Astrocyte (in vitro differentiated cells and primary cell): ENCODE measurements around the gene ASAP2. TPM values are rescaled to one million over a fixed set of nuclear protein-coding genes. Genes with fewer than 3 reads are reported as not detected.

Experiments used
- DNase-seq: peaks from one replicate; pipeline ENCODE4 v3.0.0-alpha.2; 2010; ENCODE audit warnings: low read depth
- FAIRE-seq: peaks from 2 replicates; lab custom pipeline; 2011; peaks lifted over from hg19 to GRCh38; lab: Jason Lieb, UNC
- H2AFZ ChIP-seq: 2 replicates; pipeline ENCODE4 v1.6.0; 2012; ENCODE audit warnings: low read depth, low read length, inconsistent platforms
- H3K27ac ChIP-seq: 2 replicates; pipeline ENCODE4 v1.5.1; 2011; ENCODE audit warnings: low read depth, low read length, inconsistent platforms
- H3K27me3 ChIP-seq: 2 replicates; pipeline ENCODE4 v1.6.0; 2011; ENCODE audit warnings: low read length, inconsistent platforms; ENCODE audit not compliant: insufficient read depth
- H3K36me3 ChIP-seq: 2 replicates; pipeline ENCODE4 v1.5.1; 2011; ENCODE audit warnings: low read length, inconsistent platforms; ENCODE audit not compliant: insufficient read depth
- H3K4me1 ChIP-seq: 2 replicates; pipeline ENCODE4 v1.5.1; 2011; ENCODE audit warnings: low read length, inconsistent platforms; ENCODE audit not compliant: insufficient read depth
- H3K4me2 ChIP-seq: 2 replicates; pipeline ENCODE4 v1.6.0; 2012; ENCODE audit warnings: low read length, inconsistent platforms
- H3K4me3 ChIP-seq: 2 replicates; pipeline ENCODE4 v1.5.1; 2011; ENCODE audit warnings: low read depth, mild to moderate bottlenecking, low read length, inconsistent platforms; ENCODE audit not compliant: insufficient read depth
- H3K79me2 ChIP-seq: 2 replicates; pipeline ENCODE4 v1.6.0; 2012; ENCODE audit warnings: mild to moderate bottlenecking, low read length, inconsistent platforms; ENCODE audit not compliant: insufficient read depth
- H3K9ac ChIP-seq: 2 replicates; pipeline ENCODE4 v1.6.0; 2012; ENCODE audit warnings: mild to moderate bottlenecking, low read length, inconsistent platforms
- H3K9me3 ChIP-seq: 2 replicates; pipeline ENCODE4 v1.5.1; 2012; ENCODE audit warnings: low read depth, mild to moderate bottlenecking, low read length, inconsistent platforms; ENCODE audit not compliant: insufficient read depth
- H4K20me1 ChIP-seq: 2 replicates; pipeline ENCODE4 v1.6.0; 2012; ENCODE audit warnings: low read length, inconsistent platforms; ENCODE audit not compliant: insufficient read depth
- H3K27ac Mint-ChIP-seq: one replicate; pipeline ENCODE4 v1.8.0; 2021; ENCODE audit warnings: mild to moderate bottlenecking, mixed read lengths; ENCODE audit not compliant: unreplicated experiment
- H3K27me3 Mint-ChIP-seq: one replicate; pipeline ENCODE4 v1.8.0; 2021; ENCODE audit warnings: low read depth, mixed read lengths; ENCODE audit not compliant: unreplicated experiment
- H3K36me3 Mint-ChIP-seq: one replicate; pipeline ENCODE4 v1.8.0; 2021; ENCODE audit warnings: low read depth, mixed read lengths; ENCODE audit not compliant: unreplicated experiment
- H3K4me1 Mint-ChIP-seq: one replicate; pipeline ENCODE4 v1.8.0; 2021; ENCODE audit warnings: low read depth, mixed read lengths; ENCODE audit not compliant: unreplicated experiment
- H3K4me3 Mint-ChIP-seq: one replicate; pipeline ENCODE4 v1.8.0; 2021; ENCODE audit warnings: mild to moderate bottlenecking, moderate library complexity, mixed read lengths; ENCODE audit not compliant: unreplicated experiment
- H3K9me3 Mint-ChIP-seq: one replicate; pipeline ENCODE4 v1.8.0; 2021; ENCODE audit warnings: mild to moderate bottlenecking, mixed read lengths; ENCODE audit not compliant: unreplicated experiment
- EZH2 ChIP-seq: IDR thresholded peaks from 2 replicates; pipeline ENCODE4 v1.6.1; 2012; ENCODE audit warnings: mild to moderate bottlenecking, low read length, inconsistent platforms; ENCODE audit not compliant: insufficient read depth
- total RNA-seq: library from RNA; stranded (reverse); gene quantifications from 2 replicates; pipeline ENCODE4 v1.2.1, GENCODE V29; 2021
- TF ChIP-seq, protein P1 (sequence below): IDR thresholded peaks from 2 replicates; pipeline ENCODE4 v1.5.1; 2011; ENCODE audit warnings: low read depth, mild to moderate bottlenecking, inconsistent platforms, low read length, moderate library complexity; ENCODE audit not compliant: insufficient read depth

The ASAP2 gene
- total RNA-seq, 1 donor from 2014 or later = 62.6 TPM

DNA sequence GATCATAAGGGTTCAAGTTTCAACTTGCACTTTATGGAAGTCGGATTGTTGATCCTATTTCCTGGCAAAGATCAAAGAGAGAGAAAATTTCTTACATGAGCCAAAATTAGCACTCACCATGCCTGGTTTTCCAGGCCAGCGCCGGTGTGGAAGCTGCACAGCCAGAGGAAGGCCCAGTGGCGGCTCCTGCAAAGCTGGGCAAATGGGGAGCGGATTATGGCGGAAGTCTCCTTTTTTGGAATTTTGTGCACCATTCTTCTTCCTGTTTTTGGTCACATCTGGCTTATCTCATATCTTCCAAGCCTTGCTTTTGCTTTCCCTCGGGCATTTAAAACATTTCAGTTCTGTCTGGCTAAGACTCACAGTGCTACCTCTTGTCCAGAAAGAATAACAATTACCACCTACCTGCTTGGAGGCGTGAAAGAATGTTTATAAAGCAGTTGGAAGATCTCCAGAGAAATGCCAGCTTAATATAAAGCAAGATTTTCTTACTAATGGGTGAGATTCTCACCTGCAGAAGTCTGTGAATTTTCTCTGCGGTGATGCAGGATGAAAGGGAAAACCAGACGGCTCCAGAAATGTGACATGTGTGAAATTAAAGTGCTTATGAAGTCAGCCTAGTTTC lies 94.3 kb downstream of the ASAP2 start:
- H4K20me1 ChIP-seq = peaks cover 70% of the 10 kb centered on the region
- H2AFZ ChIP-seq = no peak overlapping the region
- no peak overlapping the region for H3K27ac ChIP-seq
- H3K79me2 ChIP-seq = peaks cover 38% of the 10 kb centered on the region
- no peaks in the 10 kb centered on the region for H3K27me3 ChIP-seq
- DNase-seq (no peak), FAIRE-seq (no peak)
- H3K9me3 ChIP-seq = no peaks in the 10 kb centered on the region
- Mint-ChIP-seq H3K9me3 (no peaks in the 10 kb centered on the region), H3K27ac (no peak overlapping the region), H3K4me1 (peaks cover 16% of the 10 kb centered on the region), H3K27me3 (no peaks in the 10 kb centered on the region), H3K4me3 (no peak overlapping the region), H3K36me3 (peaks cover 14% of the 10 kb centered on the region)
- peaks cover 2% of the 10 kb centered on the region for H3K36me3 ChIP-seq
- no peaks in the 10 kb centered on the region for H3K4me1 ChIP-seq
- no peak overlapping the region for H3K4me3 ChIP-seq
- TF ChIP-seq, protein P1, sequence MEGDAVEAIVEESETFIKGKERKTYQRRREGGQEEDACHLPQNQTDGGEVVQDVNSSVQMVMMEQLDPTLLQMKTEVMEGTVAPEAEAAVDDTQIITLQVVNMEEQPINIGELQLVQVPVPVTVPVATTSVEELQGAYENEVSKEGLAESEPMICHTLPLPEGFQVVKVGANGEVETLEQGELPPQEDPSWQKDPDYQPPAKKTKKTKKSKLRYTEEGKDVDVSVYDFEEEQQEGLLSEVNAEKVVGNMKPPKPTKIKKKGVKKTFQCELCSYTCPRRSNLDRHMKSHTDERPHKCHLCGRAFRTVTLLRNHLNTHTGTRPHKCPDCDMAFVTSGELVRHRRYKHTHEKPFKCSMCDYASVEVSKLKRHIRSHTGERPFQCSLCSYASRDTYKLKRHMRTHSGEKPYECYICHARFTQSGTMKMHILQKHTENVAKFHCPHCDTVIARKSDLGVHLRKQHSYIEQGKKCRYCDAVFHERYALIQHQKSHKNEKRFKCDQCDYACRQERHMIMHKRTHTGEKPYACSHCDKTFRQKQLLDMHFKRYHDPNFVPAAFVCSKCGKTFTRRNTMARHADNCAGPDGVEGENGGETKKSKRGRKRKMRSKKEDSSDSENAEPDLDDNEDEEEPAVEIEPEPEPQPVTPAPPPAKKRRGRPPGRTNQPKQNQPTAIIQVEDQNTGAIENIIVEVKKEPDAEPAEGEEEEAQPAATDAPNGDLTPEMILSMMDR = no peak
- TF ChIP-seq EZH2 = no peak
- no peak overlapping the region for H3K4me2 ChIP-seq
- H3K9ac ChIP-seq = no peak overlapping the region

DNA sequence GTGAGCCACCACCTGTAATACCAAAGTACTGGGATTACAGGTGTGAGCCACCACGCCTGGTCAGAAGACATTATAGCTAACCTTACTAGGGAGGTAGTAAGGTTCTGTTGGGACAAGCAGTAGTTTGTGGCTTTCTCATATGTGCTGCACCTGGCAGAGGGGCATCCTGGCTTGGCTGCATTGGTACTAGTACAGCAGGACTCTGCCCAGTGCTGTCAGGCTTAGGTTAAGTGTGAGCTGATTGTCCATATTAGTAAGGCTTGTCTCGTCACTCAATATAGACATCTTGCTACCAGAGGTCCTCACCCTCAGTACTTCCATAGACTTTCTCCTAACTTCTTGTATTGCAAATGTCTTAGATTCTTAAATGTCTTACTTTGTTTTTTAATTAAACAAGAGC lies 96.1 kb downstream of the ASAP2 start:
- peaks cover 36% of the 10 kb centered on the region for H3K79me2 ChIP-seq
- no peak overlapping the region for H3K4me2 ChIP-seq
- H3K9me3 ChIP-seq = no peaks in the 10 kb centered on the region
- H4K20me1 ChIP-seq = peaks cover 58% of the 10 kb centered on the region
- FAIRE-seq (no peak), DNase-seq (no peak)
- H3K36me3 Mint-ChIP-seq = peaks cover 10% of the 10 kb centered on the region
- no peak overlapping the region for H2AFZ ChIP-seq
- H3K4me3 ChIP-seq = no peak overlapping the region
- no peak for TF ChIP-seq EZH2
- TF ChIP-seq, protein P1 = no peak
- H3K36me3 ChIP-seq = peaks cover 2% of the 10 kb centered on the region
- no peak overlapping the region for H3K27ac Mint-ChIP-seq
- peaks cover 4% of the 10 kb centered on the region for H3K4me1 ChIP-seq
- no peaks in the 10 kb centered on the region for H3K27me3 Mint-ChIP-seq
- no peak overlapping the region for H3K4me3 Mint-ChIP-seq
- no peaks in the 10 kb centered on the region for H3K27me3 ChIP-seq
- peaks cover 12% of the 10 kb centered on the region for H3K4me1 Mint-ChIP-seq
- no peak overlapping the region for H3K27ac ChIP-seq
- no peak overlapping the region for H3K9ac ChIP-seq
- H3K9me3 Mint-ChIP-seq = no peaks in the 10 kb centered on the region

DNA sequence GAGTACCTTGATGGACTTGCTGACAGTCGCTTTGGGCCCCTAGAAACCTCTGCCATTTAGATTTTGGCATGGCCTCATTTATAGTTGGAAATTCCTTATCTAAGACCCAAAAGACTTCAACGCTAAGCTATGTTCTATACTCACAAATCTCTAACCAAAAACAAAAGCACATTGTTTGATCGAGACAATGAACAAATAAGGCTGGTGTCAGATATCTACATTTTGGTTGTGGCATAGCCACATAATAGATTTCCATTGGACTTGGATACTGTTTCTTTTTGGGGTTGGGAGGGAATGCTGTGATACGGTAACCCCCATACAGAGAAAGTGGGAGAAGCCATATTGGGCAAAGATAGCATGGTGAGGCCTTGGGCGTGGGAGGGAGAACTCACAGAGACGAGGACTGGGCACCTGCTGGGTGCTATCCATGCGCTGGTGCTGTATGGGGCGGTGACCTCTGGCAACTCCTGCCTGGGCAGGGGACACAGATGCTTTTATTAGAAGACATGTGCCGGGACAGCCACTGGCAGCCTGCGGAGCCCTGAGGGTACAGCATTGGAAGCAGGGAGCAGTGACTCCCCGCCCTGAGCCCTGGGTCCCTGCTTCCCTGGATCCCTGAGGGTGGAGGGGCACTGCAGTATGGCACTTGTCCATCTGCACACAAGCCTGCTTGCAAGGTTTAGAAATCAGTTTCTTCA lies 97.1 kb downstream of the ASAP2 start:
- Histone ChIP-seq H3K27me3 (no peaks in the 10 kb centered on the region), H4K20me1 (peaks cover 55% of the 10 kb centered on the region), H3K9ac (no peak overlapping the region), H3K79me2 (peaks cover 37% of the 10 kb centered on the region), H2AFZ (no peak overlapping the region), H3K27ac (no peak overlapping the region), H3K9me3 (no peaks in the 10 kb centered on the region), H3K4me1 (peaks cover 13% of the 10 kb centered on the region), H3K4me2 (no peak overlapping the region), H3K4me3 (no peak overlapping the region), H3K36me3 (no peaks in the 10 kb centered on the region)
- H3K9me3 Mint-ChIP-seq = no peaks in the 10 kb centered on the region
- no peak for FAIRE-seq
- no peak overlapping the region for H3K27ac Mint-ChIP-seq
- DNase-seq = no peak
- peaks cover 12% of the 10 kb centered on the region for H3K36me3 Mint-ChIP-seq
- no peak overlapping the region for H3K4me3 Mint-ChIP-seq
- no peaks in the 10 kb centered on the region for H3K27me3 Mint-ChIP-seq
- H3K4me1 Mint-ChIP-seq = peaks cover 21% of the 10 kb centered on the region
- no peak for TF ChIP-seq EZH2
- TF ChIP-seq, protein P1 = no peak
